ENCODE results near the gene DLGAP1.

DLGAP1 gene

DNA sequence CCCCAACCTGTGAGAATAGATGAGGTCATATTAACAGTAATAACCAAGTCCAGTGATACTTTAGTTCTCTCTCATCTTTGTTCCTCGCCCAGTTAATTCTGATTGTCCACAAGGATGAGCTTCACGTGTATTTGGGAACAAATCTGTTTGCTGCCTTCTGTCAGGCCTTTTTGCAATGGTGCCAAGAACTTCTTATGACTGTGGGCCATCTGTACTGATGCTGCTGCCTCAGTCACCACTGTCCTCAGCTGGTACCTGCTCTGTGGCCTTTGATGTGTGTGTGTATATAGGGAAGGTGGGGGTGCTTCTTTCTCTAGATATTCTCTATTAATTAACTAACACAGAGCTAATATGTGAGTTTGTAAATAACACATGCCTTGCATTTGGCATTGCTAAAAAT, 612.3 kb downstream of the DLGAP1 start:
- DNase-seq = no peak

DNA sequence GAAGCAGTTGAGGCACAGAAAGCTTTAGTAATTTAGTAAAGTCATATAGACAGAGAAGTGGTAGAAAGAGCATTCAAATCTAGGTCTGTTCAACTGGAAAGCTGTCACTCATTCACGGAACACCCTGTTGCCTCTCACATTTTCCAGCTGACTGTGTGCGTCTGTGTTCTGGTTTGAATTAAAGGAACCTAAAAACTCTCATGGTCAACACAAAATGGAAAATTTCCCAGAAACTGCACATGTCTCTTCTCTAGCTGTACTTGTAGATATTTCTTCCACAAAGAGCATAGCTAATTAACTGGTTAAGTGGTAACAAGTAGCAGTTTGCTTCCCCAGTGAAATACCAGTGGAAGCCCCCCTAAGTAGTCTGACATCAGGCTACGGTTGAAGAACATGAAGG, 614.3 kb downstream of the DLGAP1 start:
- DNase-seq = no peak

DNA sequence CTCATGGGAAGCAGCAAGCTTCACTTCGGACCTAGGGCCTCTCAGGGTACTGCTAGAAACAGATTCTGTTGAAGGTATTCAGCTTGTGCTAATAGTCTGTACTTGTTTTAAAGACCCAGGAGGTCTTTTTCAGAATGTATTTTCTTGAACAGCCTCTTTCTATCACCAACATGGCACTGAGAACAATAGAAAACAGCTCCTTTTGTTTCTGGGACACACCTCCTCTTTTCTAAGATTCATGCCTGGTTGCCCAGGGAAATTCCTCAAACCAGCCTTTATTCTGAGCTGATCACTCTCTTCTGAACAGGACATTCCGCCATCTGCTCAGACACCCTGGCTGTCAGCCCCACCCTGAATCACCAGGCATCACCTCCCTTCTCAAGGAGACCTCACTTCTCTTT, 615.5 kb downstream of the DLGAP1 start:
- DNase-seq = no peak

DNA sequence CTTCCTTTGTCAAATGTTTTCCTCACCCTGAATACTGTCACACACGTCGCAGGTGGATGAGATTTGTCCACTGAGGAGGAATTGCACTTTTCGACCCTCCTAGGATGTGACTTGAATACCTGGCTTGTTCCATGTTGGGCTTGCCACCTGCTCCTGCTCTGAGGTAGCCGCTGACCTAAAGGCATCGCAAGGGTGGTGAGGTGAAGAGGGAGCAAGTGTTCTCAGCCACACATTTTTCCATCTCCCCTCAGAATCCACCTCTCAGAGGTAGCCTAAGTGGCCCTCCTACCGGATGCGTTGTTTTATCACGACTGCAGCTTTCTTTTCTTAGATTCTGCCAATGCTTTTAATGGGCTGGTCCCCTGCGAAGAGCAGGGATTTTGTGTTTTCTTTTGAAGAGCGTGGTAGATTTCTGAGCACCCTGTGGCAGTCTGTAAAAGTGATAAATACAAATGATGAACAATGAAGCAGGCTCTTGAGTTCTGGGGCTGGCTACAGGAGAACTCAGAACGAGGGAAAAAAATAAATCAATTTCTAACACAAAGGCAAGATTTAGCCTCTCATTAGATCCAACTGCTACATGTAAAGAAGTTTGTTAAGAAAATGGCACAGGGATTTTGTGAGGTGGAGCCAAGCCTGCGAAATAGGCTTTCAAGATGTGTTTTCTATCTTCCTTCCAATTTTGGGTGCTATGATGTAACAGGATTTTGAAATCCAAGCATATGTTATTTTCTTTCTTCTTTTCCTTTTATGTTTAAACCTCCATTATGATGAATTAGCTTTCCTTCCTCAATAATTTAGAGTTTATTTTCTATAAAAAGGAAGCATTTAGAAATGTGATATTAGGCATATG, 618.4 kb downstream of the DLGAP1 start:
- DNase-seq = no peak

DNA sequence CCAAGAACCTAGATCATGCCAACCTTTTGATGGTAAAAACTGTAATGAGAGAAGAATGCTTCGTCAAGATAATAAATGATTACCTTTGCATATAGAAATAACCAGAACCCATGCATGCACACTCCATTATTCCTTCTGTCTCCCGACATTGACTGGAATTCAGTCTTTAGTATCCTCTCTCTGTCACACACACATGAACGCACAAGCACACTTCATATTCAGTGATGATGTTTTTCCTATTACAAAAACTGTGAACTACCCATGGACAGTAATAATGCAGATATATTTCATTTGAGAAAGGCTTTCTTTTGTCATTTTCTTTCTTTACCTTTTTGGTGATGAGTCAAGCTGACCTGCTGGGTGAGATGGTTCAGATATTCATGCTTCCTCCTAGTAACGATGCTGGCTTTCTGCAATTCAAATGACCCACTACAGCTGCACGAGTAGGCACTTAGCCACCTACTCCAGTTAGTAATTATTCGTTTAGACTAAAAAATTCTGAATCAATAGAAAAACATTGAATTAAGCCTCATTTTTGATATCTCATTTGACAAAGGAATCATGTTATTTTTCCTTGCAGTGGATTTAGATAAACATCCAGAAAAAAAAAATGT, 623.0 kb downstream of the DLGAP1 start:
- no peak for DNase-seq

DNA sequence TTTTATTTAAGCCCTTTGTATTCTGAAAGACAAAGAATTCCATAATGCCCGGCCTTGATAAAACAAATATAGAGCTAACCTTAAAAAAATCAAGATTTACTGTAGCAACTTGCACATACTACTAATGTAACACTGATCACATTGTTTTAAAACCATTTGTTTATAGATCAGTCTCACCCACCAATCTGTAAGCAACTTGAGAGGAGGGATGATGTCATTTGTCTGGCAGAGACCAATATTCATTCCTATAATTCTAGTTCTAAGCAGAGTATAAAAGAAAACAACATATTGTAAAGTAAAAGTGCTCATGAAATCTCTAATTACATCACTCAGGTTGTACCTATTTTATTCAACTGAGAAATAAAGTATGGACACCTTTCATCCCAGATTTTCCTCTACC, 624.5 kb downstream of the DLGAP1 start:
- no peak for DNase-seq

DNA sequence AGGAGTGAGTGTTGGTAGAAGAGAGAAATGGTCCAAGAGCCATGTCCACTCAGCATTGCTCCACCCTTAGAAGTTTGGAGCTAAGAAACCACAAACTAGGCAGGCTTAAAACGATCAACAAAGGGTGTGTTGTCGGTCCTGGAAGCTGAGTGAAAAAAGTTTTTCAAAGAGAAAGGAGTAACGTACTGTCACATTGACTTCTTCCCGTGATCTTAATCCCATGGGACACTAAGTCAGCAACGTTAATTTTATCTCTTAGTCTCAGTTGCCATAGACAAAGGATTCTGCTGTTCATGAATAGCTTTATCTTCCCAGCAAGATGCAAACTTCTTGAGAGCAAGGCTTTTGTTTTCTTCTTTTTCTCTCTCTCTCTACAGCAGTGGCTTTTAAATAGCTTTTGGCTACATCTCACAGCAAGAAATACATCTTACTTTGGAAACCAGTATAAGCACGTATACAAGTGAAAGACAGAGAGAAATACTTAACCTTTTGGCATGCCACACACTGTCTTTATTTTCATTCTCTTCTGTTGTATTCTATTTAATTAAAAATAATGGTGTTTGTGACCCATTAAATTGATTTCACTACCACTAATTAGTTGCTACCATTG, 627.8 kb downstream of the DLGAP1 start:
- no peak for DNase-seq

DNA sequence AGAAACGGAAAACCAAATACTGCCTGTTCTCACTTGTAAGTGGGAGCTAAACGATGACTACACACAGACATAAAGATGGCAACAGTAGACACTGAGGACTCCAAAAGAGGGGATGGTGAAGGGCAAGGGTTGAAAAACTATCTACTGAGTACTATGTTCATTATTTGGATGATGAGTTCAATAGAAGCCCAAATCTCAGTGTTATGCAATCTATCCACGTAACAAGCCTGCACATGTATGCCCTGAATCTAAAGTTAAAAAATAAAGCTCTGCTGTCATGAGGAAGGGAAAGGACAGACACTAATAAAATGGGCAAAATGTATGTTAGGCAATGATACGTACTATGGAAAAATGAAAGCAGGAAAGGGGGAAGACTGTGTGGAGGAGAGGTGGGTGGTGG, 629.1 kb downstream of the DLGAP1 start:
- no peak for DNase-seq

DNA sequence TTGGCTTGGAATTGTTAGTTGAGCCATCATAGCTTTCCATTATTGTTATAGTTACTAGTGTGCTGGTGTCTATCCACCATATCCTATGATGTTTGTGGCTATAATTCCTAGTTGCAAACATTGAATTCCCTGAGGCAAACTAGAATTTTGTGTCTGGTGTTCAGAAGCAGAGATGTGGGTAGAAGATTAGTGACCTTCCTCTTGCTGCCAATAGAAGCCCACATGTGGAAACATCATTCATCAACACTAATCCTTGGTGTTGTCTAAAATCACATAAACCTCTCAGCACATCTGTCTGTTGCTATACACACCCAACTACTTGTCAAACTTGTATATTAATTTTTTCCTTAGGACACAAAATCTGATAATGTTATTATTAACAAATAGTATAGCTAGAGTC, 631.0 kb downstream of the DLGAP1 start:
- DNase-seq = no peak

DNA sequence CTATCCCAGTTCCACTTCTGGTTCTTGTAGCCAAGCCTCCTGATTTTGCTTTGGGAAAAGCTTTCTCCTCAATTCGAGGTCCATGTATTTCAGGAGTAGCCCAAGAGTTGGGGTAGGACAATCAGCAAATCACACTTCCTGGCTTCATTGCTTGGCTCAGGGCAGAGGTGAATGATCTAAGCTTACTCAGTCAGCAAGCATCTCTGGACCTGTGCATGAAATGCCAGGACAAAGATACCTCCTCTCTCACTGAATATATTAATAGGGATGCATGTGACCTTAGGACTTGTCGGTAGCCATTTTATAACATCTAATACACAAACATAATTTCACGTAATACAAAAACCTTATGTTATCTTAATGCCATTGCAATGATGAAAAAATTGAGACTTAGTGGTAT, 632.0 kb downstream of the DLGAP1 start:
- DNase-seq = no peak

DNA sequence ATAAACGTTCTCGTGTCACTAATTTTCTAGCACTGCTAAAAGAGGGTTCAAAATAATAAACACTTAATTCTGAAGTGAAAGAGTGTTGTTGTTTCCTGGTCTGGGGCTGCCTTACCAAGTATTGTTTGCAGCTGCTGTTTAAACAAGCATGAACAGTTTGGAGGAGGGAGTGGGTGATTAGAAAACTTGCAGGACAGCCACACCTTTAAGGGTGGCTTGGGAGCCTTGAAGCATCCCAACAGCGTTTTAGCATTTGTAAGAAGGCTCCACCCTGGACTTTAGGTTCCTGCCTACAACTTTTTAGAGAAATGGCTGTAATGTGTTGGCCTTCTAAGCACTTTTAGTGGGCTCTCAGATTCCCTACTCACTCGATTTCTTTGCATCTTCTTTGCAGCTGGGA, 633.6 kb downstream of the DLGAP1 start:
- DNase-seq = no peak

DNA sequence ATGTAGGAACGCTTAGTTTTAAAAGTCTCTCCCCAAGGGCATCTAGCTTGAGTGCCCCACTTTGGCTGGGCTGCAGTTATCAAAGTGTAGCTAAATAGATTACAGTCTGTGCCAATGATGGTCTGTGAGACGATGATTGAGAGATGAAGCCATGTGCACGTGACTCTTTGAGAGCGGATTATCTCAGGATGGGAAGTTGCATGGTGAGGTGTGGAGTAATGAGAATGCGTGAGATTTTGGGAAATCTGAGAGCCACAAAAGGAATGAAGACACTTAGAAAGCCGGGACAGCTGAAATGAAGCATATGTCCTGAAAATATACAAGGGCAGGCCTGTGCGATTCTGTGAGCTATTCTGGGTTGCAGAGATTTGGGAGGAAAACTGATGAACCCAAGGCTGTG, 635.1 kb downstream of the DLGAP1 start:
- no peak for DNase-seq

DNA sequence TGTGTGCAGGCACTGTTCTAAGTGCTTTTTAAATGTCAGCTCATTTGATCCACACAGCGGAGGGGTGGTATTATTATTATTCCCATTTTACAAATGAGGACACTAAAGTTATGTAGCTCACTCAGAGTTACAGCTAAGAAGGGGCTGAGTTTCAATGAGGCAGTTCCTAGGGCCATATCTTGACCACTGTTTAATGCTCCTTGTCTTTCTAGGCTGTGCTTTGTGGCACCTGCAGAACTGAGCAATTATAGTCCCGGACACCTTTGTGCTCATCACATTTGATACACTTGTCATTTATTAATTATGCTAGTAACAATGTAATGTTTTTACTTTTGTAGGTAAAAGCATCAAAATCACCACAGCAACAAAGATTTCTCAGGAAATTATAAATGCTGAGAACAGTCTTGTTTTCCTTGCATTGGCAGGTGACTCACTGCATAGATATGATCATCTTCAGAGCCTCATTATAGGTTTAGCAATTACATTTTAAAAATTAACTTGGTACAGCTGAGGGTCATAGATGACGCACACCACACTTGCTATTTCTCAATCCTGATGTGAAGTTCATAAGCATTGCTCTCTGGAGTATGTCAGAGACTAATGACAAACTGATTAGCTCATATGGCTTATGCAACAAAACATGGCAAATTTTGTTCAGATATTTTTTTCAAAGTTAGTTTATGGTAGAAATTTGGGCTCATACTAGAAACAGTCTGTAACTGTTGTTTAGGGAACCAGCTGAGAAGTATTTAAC, 638.3 kb downstream of the DLGAP1 start:
- no peak for DNase-seq

DNA sequence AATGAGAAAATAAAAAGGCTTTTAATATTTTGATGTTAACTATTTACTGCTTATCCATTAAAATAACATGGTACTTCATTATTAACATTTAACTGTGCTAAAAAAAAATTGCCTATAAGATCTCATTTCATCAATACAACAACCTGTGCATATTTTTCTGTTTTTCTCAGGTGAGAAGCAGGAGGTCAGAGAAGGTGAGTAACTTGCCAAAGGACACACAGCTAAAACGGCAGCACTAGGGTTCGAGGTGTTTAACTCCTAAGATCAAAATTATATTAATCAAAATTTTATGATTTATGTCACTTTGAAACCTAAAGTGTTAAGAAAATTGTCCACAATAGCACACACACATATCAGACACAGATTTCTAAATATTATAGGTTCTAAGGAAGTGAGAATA, 639.1 kb downstream of the DLGAP1 start:
- no peak for DNase-seq

DNA sequence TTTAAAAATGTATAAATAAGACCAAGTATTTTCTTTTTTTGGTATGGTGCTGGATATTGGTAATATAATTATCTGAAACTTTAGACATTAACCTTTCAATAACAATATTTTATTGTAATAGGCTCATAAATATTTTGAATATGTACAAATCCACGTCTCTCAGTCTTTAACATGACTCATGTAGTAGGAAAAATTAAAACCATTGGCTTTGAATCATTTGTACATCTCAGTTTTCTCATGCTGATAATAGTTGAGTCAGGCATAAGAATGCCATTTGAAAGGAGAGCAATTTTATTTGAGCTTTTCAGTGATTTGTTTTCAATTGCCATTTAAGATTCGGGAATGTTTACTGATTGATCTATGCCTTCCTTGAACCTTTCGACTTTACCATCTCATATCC, 640.3 kb downstream of the DLGAP1 start:
- no peak for DNase-seq

DNA sequence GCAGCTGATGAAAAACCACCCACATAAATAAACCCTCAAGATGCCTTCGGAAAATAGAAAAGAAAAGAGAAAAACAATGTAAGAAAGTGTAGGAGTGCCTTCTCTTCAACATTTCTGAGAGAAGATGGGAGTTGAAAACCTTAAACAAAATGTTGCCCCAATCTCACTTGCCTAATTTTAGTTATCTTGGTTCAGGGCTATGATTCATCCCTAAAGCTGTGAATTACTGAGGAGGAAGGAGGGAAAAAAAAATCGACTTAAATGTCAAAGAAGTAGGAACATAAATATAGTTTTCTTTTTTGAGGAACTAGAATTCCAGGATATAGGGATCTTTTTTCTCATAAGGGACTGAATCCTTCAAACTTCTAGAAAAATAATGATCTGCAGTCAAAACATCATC, 644.8 kb downstream of the DLGAP1 start:
- DNase-seq = no peak

DNA sequence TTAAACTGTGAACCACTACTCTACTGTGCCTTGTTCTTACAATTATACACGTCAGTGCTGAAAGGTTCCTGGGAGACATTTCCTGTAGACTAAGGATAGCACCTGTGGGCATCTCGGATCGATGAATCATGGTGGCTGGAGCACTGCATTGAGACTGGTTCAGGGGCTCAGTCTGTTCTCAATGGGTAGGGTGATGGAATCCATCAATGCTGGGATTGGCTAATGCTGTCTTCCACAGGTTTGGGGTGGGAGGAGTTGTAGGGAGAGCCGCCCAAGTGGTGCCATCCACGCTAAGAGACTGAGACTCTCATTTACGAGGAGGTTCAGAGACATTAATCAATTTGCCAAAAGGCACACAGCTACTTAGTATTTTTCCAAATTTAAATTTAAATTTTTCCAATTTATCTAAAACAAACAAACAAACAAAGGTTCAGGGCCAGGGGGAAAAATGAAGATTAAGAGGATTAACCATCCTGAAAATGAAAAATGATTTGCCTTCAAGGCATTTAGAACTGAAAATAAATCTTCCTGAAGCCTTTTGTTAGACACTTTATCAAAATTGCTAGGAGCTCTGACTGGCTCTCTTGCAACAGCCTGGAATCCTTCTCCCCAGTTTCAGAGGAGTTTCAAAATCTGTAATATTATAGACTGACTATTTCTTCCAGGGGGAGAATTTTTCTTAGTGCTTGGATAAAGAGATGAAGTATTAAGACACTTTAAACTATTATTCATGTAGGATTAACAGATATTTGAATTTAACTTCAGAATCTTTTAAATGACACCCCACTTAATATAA, 645.9 kb downstream of the DLGAP1 start:
- DNase-seq = no peak

DNA sequence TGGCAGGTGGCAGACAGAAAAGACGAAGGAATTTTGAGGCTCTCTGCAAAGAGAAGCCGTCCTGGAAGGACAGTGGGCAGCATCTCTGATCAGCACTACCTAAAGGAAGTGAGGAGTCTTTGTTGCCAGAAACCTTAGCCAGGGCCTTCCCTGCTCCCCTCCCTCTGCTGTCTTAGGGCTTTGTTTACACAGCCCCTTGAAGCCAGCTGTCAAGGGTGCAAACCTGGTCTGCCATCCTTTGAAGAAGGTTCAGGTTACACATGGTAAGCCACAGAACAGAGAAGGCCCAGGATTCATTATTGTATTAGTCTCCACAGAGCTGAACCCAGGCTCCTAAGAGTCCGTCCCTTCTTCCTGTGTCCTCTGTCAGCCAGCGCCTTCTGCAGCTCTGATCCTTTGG, 648.5 kb downstream of the DLGAP1 start:
- DNase-seq = no peak

DNA sequence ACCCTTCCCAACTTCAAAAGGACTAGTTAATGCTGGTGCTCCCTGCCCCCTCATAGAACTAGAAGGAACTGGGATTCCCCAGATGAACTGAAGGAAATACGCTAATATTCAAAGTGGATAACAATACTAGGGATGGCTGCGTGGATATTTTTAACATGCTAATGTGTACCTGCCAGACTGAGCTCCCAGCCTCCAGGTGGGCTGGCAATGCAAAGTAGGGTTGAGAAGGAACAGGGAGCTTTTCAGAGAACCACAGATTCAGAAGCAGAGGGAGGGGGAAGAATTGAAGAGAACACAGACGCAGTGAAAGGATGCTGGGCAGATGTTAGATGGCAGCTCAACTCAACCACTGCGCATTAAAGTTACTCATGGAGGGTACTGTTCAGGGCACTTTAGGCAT, 650.8 kb downstream of the DLGAP1 start:
- DNase-seq = no peak

DNA sequence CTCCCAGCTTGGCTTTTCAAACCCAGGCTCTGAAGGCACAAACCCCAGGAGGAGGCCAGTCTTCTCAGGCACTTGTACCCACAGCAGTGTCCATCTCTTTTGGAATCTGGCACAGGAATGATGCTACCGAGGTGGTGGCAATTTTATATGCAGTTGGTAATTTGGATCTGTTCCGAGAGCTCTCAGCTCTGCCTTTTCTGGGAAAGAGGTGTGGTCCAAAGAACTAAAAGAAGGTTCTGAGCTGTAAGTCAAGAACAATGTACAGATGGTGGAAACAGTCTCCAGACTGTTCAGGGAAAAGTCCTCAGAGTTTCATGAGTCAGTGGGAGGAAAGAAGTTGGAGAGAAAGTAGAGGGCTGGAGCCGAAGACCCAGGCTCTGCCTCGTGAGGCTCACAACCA, 651.8 kb downstream of the DLGAP1 start:
- no peak for DNase-seq

DNA sequence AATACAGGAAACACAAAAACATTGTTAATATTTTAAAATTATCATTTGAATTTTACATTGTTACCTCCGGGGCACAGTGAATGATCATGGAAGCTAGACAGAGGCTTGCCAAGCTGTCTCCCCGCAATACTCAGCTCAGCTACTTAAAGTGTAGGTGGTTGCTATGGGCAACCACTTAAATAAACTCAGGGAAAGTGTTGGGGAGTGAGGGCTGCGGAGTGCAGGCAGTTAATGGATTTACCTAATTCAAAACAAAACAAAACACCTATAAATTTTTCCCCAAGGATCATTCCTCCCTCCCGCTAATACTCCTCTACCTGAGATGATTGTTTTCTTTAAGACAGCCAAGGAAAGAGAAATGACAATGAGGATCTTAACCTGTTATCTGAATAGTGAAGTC, 655.6 kb downstream of the DLGAP1 start:
- DNase-seq = no peak

DNA sequence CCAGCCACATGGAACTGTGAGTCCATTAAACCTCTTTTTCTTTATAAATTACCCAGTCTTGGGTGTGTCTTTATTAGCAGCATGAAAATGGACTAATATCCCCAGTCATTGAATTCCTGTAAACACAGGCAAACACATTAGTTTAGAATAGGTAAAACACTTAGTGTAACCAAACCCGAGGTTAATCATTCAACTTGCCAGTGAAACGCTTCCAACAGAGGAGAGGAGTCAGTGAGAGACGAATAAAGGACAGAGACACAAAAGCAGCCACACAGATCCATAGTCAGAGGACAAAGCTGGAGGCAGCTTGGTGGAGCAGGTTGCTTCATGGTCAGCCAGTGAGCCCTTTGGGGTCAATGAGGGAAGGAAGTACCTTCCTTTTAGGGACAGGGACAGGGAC, 657.1 kb downstream of the DLGAP1 start:
- no peak for DNase-seq

DNA sequence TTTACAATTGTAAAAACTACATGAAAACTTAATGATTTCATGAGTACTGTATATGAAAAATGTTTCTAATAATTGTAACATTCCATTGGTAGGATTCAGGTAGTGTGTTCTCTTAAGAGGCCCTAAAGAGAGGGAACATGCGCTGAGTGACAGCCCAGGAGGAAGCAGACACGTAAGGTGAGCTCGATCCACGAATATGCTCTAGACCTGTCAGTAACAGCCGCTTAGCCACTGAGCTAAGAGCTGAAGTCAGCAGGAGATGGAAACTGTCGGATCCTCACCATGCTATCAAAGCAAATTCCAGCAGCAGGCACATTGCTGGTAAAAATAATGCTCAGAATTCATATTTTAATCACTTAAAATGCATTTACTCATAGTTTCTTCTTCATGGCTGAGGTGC, 658.7 kb downstream of the DLGAP1 start:
- DNase-seq = no peak

All from RPMI8226 (cell line).